HepG2 (cell line): ENCODE measurements around the gene CEP250. TPM values are rescaled to one million over a fixed set of nuclear protein-coding genes. Genes with fewer than 3 reads are reported as not detected.

Source experiments
- AKAP8 ChIP-seq: sonication (generic); formaldehyde crosslinking; IDR thresholded peaks from 2 replicates; pipeline ENCODE4 v1.5.1; 2020; ENCODE audit warnings: mild to moderate bottlenecking, missing genetic modification reagents
- CBX5 ChIP-seq: sonication (generic); formaldehyde crosslinking; IDR thresholded peaks from 2 replicates; pipeline ENCODE4 v1.4.0; 2020; ENCODE audit warnings: missing genetic modification reagents, borderline replicate concordance
- DDIT3 ChIP-seq: sonication (generic); formaldehyde crosslinking; IDR thresholded peaks from 2 replicates; pipeline ENCODE4 v1.4.0; 2020; ENCODE audit warnings: mild to moderate bottlenecking, missing genetic modification reagents
- ETS1 ChIP-seq: sonication (generic); formaldehyde crosslinking; IDR thresholded peaks from 2 replicates; pipeline ENCODE4 v1.4.0; 2020; ENCODE audit warnings: missing genetic modification reagents
- FOSL1 ChIP-seq: sonication (generic); formaldehyde crosslinking; IDR thresholded peaks from 2 replicates; pipeline ENCODE4 v1.9.0; 2021; ENCODE audit warnings: missing genetic modification reagents, borderline replicate concordance
- KDM5B ChIP-seq: sonication (generic); formaldehyde crosslinking; IDR thresholded peaks from 2 replicates; pipeline ENCODE4 v1.4.0; 2020; ENCODE audit warnings: missing genetic modification reagents, mild to moderate bottlenecking, borderline replicate concordance
- PAWR ChIP-seq: sonication (generic); formaldehyde crosslinking; IDR thresholded peaks from 2 replicates; pipeline ENCODE4 v1.4.0; 2020; ENCODE audit warnings: missing genetic modification reagents, mild to moderate bottlenecking, borderline replicate concordance
- PRMT3 ChIP-seq: sonication (generic); formaldehyde crosslinking; IDR thresholded peaks from 2 replicates; pipeline ENCODE4 v1.8.1; 2022; ENCODE audit warnings: low read depth, mild to moderate bottlenecking, moderate library complexity, missing genetic modification reagents, borderline replicate concordance
- RBFOX2 ChIP-seq: fragments of 200-400 bp; formaldehyde crosslinking; IDR thresholded peaks from 2 replicates; pipeline ENCODE4 v1.6.1; 2017; ENCODE audit warnings: low read depth, mild to moderate bottlenecking, low read length
- RXRB ChIP-seq: IDR thresholded peaks from 2 replicates; pipeline ENCODE4 v1.6.1; 2016; ENCODE audit warnings: borderline replicate concordance, missing genetic modification reagents, missing compliant biosample characterization
- SOX6 ChIP-seq, 2 experiments: fragments of 450-650 bp in 1 of 2; sonication (generic) in 1 of 2; formaldehyde crosslinking in 1 of 2; IDR thresholded peaks; 2 replicates each; pipeline versions ENCODE4 v1.4.0 to v1.6.1; 2017 to 2020; ENCODE audit warnings: antibody characterized with exemption in 1 of 2, mild to moderate bottlenecking in 1 of 2, missing genetic modification reagents in 1 of 2
- TAF1 ChIP-seq: sonication (generic); formaldehyde crosslinking; IDR thresholded peaks from 2 replicates; pipeline ENCODE4 v1.4.0; 2020; ENCODE audit warnings: missing genetic modification reagents
- TBX3 ChIP-seq: fragments of 450-650 bp; IDR thresholded peaks from 2 replicates; pipeline ENCODE4 v1.6.1; 2017; ENCODE audit warnings: antibody characterized with exemption, mild to moderate bottlenecking, inconsistent platforms, borderline replicate concordance
- TSC22D2 ChIP-seq: sonication (generic); formaldehyde crosslinking; IDR thresholded peaks from 2 replicates; pipeline ENCODE4 v1.5.1; 2020; ENCODE audit warnings: missing genetic modification reagents, mild to moderate bottlenecking, borderline replicate concordance
- XRCC5 ChIP-seq: fragments of 200-400 bp; formaldehyde crosslinking; optimal IDR thresholded peaks from 2 replicates; pipeline ENCODE3; 2017; ENCODE audit warnings: mild to moderate bottlenecking, low read length
- YEATS4 ChIP-seq: sonication (generic); formaldehyde crosslinking; IDR thresholded peaks from 2 replicates; pipeline ENCODE4 v1.4.0; 2020; ENCODE audit warnings: missing genetic modification reagents, borderline replicate concordance
- ZBTB7B ChIP-seq: sonication (generic); formaldehyde crosslinking; IDR thresholded peaks from 2 replicates; pipeline ENCODE4 v1.4.0; 2020; ENCODE audit warnings: missing genetic modification reagents
- ZEB1 ChIP-seq: IDR thresholded peaks from 2 replicates; pipeline ENCODE4 v1.6.1; 2012; ENCODE audit warnings: mild to moderate bottlenecking, low read depth, inconsistent platforms; ENCODE audit not compliant: insufficient replicate concordance
- ZMYM4 ChIP-seq: sonication (generic); formaldehyde crosslinking; IDR thresholded peaks from 2 replicates; pipeline ENCODE4 v1.8.1; 2023; ENCODE audit warnings: mild to moderate bottlenecking, missing genetic modification reagents
- ZNF274 ChIP-seq: sonication (generic); formaldehyde crosslinking; IDR thresholded peaks from 2 replicates; pipeline ENCODE4 v1.5.1; 2020; ENCODE audit warnings: mild to moderate bottlenecking, missing genetic modification reagents
- ZNF33B ChIP-seq: sonication (generic); formaldehyde crosslinking; IDR thresholded peaks from 2 replicates; pipeline ENCODE4 v1.5.1; 2020; ENCODE audit warnings: mild to moderate bottlenecking, missing genetic modification reagents
- ZNF639 ChIP-seq: conservative IDR thresholded peaks from 2 replicates; pipeline ENCODE4 v1.6.1; 2018; ENCODE audit warnings: missing genetic modification reagents
- polyA plus RNA-seq, 8 experiments: library from polyadenylated mRNA; depleted of rRNA in 3 of 8; stranded (reverse) in 7 of 8; unstranded in 1 of 8; fragments of >200 nt; fragmentation: Illumina TruSeq in 4 of 8; extraction: Trizol in 4 of 8; gene quantifications; 2 replicates each; pipeline versions ENCODE4 v1.2.1 to v1.2.3, GENCODE V29; 2011 to 2016; ENCODE audit warnings: low read depth in 4 of 8, missing spikeins in 1 of 8, mixed read lengths in 1 of 8; ENCODE audit not compliant: insufficient read depth in 1 of 8
- total RNA-seq, 5 experiments: library from RNA; depleted of rRNA; stranded (reverse); fragments of >200 nt; fragmentation: Illumina TruSeq; extraction: Trizol; gene quantifications; 2 replicates each; pipeline ENCODE4 v1.2.3, GENCODE V29; 2016; ENCODE audit warnings: low read depth in 1 of 5
- TF ChIP-seq, protein P1 (sequence below): sonication (generic); formaldehyde crosslinking; IDR thresholded peaks from 2 replicates; pipeline ENCODE4 v1.4.0; 2020; ENCODE audit warnings: mild to moderate bottlenecking, low read depth, missing genetic modification reagents
- TF ChIP-seq, protein P2 (sequence below): sonication (generic); formaldehyde crosslinking; IDR thresholded peaks from 2 replicates; pipeline ENCODE4 v1.5.1; 2020; ENCODE audit warnings: missing genetic modification reagents, mild to moderate bottlenecking, borderline replicate concordance

Gene CEP250
- total and polyA plus RNA-seq, 2 of the 13 experiments (the other 11 are each of a cell fraction or from before 2014, with no cell fraction given): 28.8 to 55.3 TPM

- TF ChIP-seq ZNF639 (CRISPR knock-in tag) (no peak), TAF1 (CRISPR knock-in tag) (no peak), TSC22D2 (CRISPR knock-in tag) (no peak), FOSL1 (CRISPR knock-in tag) (no peak), PAWR (CRISPR knock-in tag) (no peak), RXRB (no peak), DDIT3 (CRISPR knock-in tag) (no peak), CBX5 (CRISPR knock-in tag) (no peak), RBFOX2 (no peak), ZBTB7B (peak; percentile 74; the same call in 1 of the 2 replicates), ZNF274 (0 out of 2 replicates have a peak, but pooled peaks have one; percentile 16), TBX3 (no peak), PRMT3 (CRISPR knock-in tag) (no peak), ZNF33B (CRISPR knock-in tag) (no peak), SOX6 (IDR thresholded peaks at IDR 0.05) (no peak), SOX6 (CRISPR knock-in tag; IDR thresholded peaks at IDR 0.05) (peak; percentile 49), ZMYM4 (CRISPR knock-in tag) (0 out of 2 replicates have a peak, but pooled peaks have one; percentile 33), AKAP8 (CRISPR knock-in tag) (no peak), ZEB1 (no peak), YEATS4 (CRISPR knock-in tag) (no peak), ETS1 (CRISPR knock-in tag) (no peak), XRCC5 (peak; percentile 25), KDM5B (peak; percentile 51; the same call in 1 of the 2 replicates)
- TF ChIP-seq, protein P1, sequence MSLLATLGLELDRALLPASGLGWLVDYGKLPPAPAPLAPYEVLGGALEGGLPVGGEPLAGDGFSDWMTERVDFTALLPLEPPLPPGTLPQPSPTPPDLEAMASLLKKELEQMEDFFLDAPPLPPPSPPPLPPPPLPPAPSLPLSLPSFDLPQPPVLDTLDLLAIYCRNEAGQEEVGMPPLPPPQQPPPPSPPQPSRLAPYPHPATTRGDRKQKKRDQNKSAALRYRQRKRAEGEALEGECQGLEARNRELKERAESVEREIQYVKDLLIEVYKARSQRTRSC: no peak
- TF ChIP-seq, protein P2, sequence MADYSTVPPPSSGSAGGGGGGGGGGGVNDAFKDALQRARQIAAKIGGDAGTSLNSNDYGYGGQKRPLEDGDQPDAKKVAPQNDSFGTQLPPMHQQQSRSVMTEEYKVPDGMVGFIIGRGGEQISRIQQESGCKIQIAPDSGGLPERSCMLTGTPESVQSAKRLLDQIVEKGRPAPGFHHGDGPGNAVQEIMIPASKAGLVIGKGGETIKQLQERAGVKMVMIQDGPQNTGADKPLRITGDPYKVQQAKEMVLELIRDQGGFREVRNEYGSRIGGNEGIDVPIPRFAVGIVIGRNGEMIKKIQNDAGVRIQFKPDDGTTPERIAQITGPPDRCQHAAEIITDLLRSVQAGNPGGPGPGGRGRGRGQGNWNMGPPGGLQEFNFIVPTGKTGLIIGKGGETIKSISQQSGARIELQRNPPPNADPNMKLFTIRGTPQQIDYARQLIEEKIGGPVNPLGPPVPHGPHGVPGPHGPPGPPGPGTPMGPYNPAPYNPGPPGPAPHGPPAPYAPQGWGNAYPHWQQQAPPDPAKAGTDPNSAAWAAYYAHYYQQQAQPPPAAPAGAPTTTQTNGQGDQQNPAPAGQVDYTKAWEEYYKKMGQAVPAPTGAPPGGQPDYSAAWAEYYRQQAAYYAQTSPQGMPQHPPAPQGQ: no peak
Observed at GRCh38 chr20:35431621-35432429, 23.6 kb upstream of the CEP250 start (continued).
